CMK (cell line): Measurements from ENCODE around the gene ABCC5.

Source experiments
- DNase-seq: peaks from one replicate; pipeline ENCODE4 v3.0.0-alpha.2; 2010; ENCODE audit warnings: low read depth

ABCC5 gene

GRCh38 chr3:183975981-183976662, 41.6 kb downstream of the ABCC5 start:
- DNase-seq = no peak

- no peak for DNase-seq
These were observed 48.9 kb downstream of the ABCC5 start for GRCh38 chr3:183968666-183969245.

- no peak for DNase-seq
These were observed 50.0 kb downstream of the ABCC5 start for GRCh38 chr3:183967693-183968092.

- no peak for DNase-seq
These were observed 51.3 kb downstream of the ABCC5 start for GRCh38 chr3:183966361-183966791.

GRCh38 chr3:183962807-183963206, 54.9 kb downstream of the ABCC5 start:
- DNase-seq = no peak

GRCh38 chr3:183959214-183959613, 58.5 kb downstream of the ABCC5 start:
- DNase-seq = no peak

GRCh38 chr3:183958775-183959174, 58.9 kb downstream of the ABCC5 start:
- no peak for DNase-seq

- DNase-seq = no peak
These were observed 59.5 kb downstream of the ABCC5 start for GRCh38 chr3:183958226-183958625.

GRCh38 chr3:183954875-183955274, 62.8 kb downstream of the ABCC5 start:
- no peak for DNase-seq

- no peak for DNase-seq
These were observed 64.1 kb downstream of the ABCC5 start for GRCh38 chr3:183953471-183954070.

GRCh38 chr3:183951459-183951858, 66.2 kb downstream of the ABCC5 start:
- DNase-seq = no peak

GRCh38 chr3:183949690-183950089, 68.0 kb downstream of the ABCC5 start:
- DNase-seq = no peak

- no peak for DNase-seq
These were observed 71.6 kb downstream of the ABCC5 start for GRCh38 chr3:183946037-183946436.

GRCh38 chr3:183944775-183945174, 72.9 kb downstream of the ABCC5 start:
- no peak for DNase-seq

GRCh38 chr3:183943739-183944138, 73.9 kb downstream of the ABCC5 start:
- DNase-seq = no peak

- no peak for DNase-seq
These were observed 76.5 kb downstream of the ABCC5 start for GRCh38 chr3:183941216-183941615.

GRCh38 chr3:183937601-183938286, 79.9 kb downstream of the ABCC5 start:
- DNase-seq = no peak

- DNase-seq = no peak
These were observed 84.5 kb downstream of the ABCC5 start for GRCh38 chr3:183933160-183933559.

- DNase-seq = no peak
These were observed 85.8 kb downstream of the ABCC5 start for GRCh38 chr3:183931881-183932280.

- DNase-seq = no peak
These were observed 87.6 kb downstream of the ABCC5 start for GRCh38 chr3:183930086-183930485.

GRCh38 chr3:183927059-183927458, 90.6 kb downstream of the ABCC5 start:
- DNase-seq = no peak

GRCh38 chr3:183924956-183925355, 92.7 kb downstream of the ABCC5 start:
- DNase-seq = no peak

GRCh38 chr3:183924543-183924942, 93.1 kb downstream of the ABCC5 start:
- no peak for DNase-seq
